Ammon's horn (tissue), 1 donor: ENCODE measurements around the gene FEM1A.
"Not testable (repeated sequence)": the region's sequence is repeated elsewhere in the genome, so short reads cannot be mapped to it uniquely, and the experiment has no call there.

Experiments
- DNase-seq: peaks from one replicate; pipeline ENCODE4 v3.0.0-alpha.2; 2016; ENCODE audit warnings: low spot score

The FEM1A gene

DNA sequence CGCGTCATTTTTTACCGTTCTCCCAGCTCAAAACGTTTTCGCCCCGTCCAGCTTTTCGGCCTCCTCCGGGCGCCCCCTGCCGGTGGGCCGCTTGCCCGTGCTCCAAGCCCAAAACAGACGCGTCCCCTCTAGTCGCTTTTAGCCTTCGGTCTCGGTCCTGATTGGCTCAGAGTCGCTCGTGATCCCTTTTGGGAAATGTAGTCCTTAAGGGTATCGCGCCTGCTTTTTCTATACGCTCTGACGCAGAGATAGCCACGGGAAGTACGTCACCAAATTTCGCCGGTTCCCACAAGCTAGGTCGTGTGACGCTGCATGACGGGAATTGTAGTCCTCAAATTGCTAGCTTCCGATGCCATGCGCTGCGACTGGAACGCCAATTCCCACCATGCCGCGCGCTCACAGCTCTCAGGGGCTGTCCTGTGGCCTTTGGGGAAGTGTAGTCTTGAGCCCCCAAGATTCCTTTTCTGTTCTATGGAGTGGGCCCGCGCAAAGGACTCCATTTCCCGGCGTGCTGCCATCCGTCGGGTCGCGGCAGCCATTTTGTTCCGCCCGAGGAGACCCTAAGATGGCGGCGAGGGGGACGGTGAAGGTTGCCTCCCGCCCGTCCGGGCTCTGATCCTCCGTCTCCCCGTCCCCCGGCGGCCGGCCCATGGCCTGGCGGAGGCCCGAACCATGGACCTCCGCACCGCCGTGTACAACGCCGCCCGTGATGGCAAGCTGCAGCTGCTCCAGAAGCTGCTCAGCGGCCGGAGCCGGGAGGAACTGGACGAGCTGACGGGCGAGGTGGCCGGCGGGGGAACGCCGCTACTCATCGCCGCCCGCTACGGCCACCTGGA lies at the start of gene FEM1A:
Gene FEM1A, plus strand, starts transcription at position 552 of the 836 bp plus-strand sequence. Its CDS starts 121 bp downstream, at position 673.
- peak; percentile 100 for DNase-seq

- no peak for DNase-seq
Measured at GRCh38 chr19:4742723-4743646, 48.5 kb upstream of the FEM1A start.

DNA sequence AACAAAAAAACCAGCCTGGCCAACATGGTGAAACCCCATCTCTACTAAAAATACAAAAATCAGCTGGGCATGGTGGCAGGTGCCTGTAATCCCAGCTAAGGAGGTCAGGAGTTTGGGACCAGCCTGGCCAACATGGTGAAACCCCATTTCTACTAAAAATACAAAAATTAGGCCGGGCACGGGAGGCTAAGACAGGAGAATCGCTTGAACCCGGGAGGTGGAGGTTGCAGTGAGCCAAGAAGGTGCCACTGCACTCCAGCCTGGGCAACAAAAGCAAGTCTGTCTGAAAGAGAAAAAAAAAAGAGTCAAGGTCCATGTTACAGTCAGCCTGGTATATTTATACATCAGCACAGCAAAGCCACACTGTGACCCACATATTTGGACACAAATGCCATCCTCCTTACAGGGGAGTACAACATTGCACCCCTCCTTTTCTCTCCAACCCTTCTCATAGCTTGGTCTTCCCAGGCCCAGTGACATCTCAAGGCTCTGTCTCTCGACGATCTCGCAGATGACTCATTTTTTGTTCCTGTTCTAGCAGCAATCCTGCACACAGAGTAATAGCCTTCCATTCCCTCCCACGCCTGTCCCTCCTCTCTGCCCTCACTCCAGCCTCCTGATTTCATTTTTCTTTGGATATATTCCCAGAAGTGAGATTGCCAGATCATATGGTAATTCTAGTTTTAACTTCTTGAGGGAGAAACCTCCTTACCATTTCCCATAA lies 46.9 kb upstream of the FEM1A start:
- peak; percentile 46 for DNase-seq

GRCh38 chr19:4745175-4745574 lies 46.4 kb upstream of the FEM1A start:
- DNase-seq: not testable (repeated sequence)

GRCh38 chr19:4745986-4746385 lies 45.5 kb upstream of the FEM1A start:
- no peak for DNase-seq

- no peak for DNase-seq
Measured at GRCh38 chr19:4748185-4748584, 43.3 kb upstream of the FEM1A start.

- DNase-seq: no peak
Measured at GRCh38 chr19:4748589-4748988, 42.9 kb upstream of the FEM1A start.

GRCh38 chr19:4749870-4750590 lies 41.5 kb upstream of the FEM1A start:
- DNase-seq: peak; percentile 63

GRCh38 chr19:4754248-4754647 lies 37.3 kb upstream of the FEM1A start:
- no peak for DNase-seq

GRCh38 chr19:4755459-4755858 lies 36.1 kb upstream of the FEM1A start:
- DNase-seq: no peak

DNA sequence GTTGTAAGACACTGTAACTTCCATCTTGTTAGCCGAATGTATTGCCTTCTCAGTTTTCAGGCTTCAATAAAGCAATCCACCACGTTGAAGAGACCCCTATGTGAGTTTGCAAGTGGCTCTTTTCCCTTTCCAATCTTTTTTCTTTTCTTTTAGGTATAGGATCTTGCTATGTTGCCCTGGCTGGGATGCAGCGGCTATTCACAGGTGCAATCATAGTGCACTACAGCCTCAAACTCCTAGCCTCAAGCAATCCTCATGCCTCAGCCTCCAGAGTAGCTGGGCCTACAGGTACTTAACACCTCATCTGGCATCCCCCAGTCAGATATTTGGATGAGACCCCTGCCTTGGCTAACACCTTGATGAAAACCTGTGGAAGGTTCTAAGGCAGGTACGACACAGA lies 33.5 kb upstream of the FEM1A start:
- DNase-seq: no peak

GRCh38 chr19:4758659-4759058 lies 32.9 kb upstream of the FEM1A start:
- no peak for DNase-seq

DNA sequence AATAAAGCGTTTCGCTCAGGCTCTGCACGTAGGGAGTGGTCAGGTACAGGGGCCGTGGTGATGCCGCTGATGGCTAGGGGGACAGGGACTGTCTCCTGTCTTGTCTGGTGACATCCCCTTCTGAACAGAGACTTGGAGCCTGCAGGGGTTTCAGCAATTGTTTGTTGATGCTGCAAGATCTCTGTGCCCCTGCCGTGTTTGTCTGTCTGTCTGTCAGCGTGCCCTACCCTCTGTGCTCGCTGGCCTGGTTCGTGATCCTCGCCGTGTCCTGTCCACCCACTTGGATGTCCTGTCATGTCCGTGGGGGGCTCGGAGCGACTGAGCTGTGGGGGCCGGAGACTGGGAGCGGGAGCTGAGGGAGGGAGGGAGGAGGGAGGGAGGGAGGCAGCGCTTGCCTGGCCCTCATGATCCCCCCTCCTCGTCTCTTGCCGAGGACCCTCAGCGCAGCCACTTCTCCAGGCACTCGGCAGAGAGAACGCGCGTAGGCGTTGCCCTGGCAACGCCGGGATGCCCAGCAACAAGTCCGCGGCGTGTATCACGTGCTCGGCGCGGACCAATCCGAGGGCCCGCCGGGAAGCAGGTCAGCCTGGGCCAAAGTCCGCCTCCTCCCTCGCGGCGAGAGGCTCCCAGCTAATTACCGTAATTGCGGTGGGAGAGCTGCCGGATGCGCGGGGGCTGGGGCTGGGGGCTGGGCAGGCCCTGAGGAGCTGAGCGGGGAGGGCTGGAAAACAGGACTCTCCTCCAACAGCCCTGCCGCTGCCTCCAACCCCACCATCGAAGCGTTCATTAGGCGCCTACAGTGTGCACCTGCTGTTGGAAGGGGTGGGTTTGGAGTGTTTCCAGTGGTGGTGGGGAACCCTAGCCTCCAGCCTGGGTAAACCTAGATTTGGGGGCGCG lies 31.9 kb upstream of the FEM1A start:
- DNase-seq: peak; percentile 94

GRCh38 chr19:4760285-4760650 lies 31.3 kb upstream of the FEM1A start:
- no peak for DNase-seq

GRCh38 chr19:4763021-4763420 lies 28.5 kb upstream of the FEM1A start:
- no peak for DNase-seq

DNA sequence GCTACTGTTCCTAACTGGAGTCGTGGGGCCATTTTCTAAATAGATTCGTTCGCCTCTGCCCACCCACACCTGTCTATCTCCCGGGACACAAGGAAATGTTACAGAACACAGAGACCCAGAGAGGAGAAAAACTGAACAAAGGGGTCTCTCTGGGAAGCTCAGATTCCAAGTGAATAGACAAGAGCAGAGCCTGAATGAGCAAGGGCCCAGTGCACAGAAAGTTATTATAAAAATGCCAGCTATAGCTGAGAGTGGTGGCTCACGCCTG lies 27.2 kb upstream of the FEM1A start:
- no peak for DNase-seq

- DNase-seq: peak; percentile 77
Measured at GRCh38 chr19:4768934-4769777, 22.4 kb upstream of the FEM1A start.

DNA sequence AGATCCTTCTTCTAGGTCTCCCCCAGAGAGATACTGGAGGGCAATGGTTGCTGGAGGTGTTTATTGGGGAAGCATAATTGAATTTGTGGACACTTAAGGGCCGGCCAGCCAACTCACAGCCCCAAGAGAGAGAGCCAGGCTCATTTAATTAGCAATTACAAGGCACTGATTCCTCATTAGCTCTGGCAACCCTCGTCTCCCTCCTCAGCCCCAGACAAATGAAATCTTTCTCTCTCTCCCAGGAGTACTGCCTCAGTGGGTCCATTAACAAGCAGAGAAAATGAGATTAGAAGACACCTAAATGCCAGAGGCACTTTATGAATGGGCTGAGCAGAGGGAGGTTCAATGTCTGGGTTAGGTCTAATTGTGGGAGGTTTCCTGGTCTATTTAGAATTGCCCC lies 19.0 kb upstream of the FEM1A start:
- no peak for DNase-seq

DNA sequence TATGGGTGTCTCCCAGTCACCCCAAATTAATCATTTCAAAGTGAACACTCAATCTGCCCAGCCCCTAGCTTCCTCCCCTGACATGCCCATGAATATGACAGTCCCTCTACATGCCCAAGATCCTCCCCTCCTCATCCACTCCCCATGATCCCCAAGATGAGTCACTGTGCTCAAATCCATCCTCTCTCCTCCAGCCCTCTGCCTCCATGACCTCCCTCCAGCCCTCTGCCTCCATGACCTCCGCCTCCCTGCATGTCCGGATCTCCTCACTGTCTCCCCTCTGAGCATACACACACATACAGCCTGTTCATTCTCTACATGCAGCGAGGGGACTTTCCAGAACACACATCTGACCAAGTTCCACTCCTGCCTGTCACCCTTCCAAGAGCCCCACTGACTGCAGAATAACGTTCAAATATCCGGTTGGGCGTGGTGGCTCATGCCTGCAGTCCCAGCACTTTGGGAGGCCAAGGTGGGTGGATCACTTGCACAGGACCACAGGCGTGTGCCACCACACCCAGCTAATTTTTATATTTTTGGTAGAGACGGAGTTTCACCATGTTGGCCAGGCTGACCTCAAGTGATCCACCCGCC lies 18.4 kb upstream of the FEM1A start:
- DNase-seq: no peak

- DNase-seq: no peak
Measured at GRCh38 chr19:4774136-4774535, 17.4 kb upstream of the FEM1A start.
